ENCODE results near the gene CDC42EP2.

CDC42EP2 gene

GRCh38 chr11:65353376-65353775 is 38.7 kb downstream of the CDC42EP2 start:
- H3K4me2 ChIP-seq (ENCODE audit: low read depth, low read length, poor library complexity, severe bottlenecking) = no peak overlapping the region
- H3K9me2 ChIP-seq (replicated peaks; ENCODE audit: insufficient read depth, low read length) = no peaks in the 10 kb centered on the region
- no peaks in the 10 kb centered on the region for H3K9me3 ChIP-seq (ENCODE audit: insufficient read depth, low read length)
- no peak overlapping the region for H3K4me3 ChIP-seq (ENCODE audit: insufficient read depth, low read length, poor library complexity, severe bottlenecking)
- H3F3A ChIP-seq (ENCODE audit: insufficient read depth) = peaks cover 20% of the 10 kb centered on the region
- H3K27me3 ChIP-seq (ENCODE audit: low read length) = no peaks in the 10 kb centered on the region
- no peak overlapping the region for H2AFZ ChIP-seq (ENCODE audit: low read depth, low read length, severe bottlenecking)
- H4K20me1 ChIP-seq (ENCODE audit: low read depth, low read length) = no peaks in the 10 kb centered on the region
- no peak overlapping the region for H3K9ac ChIP-seq (ENCODE audit: low read length)
- H3K36me3 ChIP-seq (ENCODE audit: low read length) = peaks cover 11% of the 10 kb centered on the region; the same call in 1 of the 2 replicates
- no peaks in the 10 kb centered on the region for H3K79me2 ChIP-seq (ENCODE audit: insufficient read depth, low read length)
- TF ChIP-seq EZH2phosphoT487 (conservative IDR thresholded peaks at IDR 0.05; ENCODE audit: low read length) = no peak
- no peak for TF ChIP-seq CTCF (IDR thresholded peaks at IDR 0.05; ENCODE audit: insufficient read depth, low read length, poor library complexity, severe bottlenecking)
- H3K27ac ChIP-seq (ENCODE audit: low read depth, low read length) = no peak overlapping the region

GRCh38 chr11:65353900-65354264 is 39.2 kb downstream of the CDC42EP2 start:
- Histone ChIP-seq H3K79me2 (ENCODE audit: insufficient read depth, low read length) (no peaks in the 10 kb centered on the region), H3K9me3 (ENCODE audit: insufficient read depth, low read length) (no peaks in the 10 kb centered on the region), H3K4me3 (ENCODE audit: insufficient read depth, low read length, poor library complexity, severe bottlenecking) (peak overlapping the region; percentile 19), H4K20me1 (ENCODE audit: low read depth, low read length) (no peaks in the 10 kb centered on the region), H3K9ac (ENCODE audit: low read length) (peak overlapping the region; percentile 23; the same call in 1 of the 2 replicates), H3K4me2 (ENCODE audit: low read depth, low read length, poor library complexity, severe bottlenecking) (peak overlapping the region; percentile 58), H2AFZ (ENCODE audit: low read depth, low read length, severe bottlenecking) (no peak overlapping the region), H3K27me3 (ENCODE audit: low read length) (no peaks in the 10 kb centered on the region), H3K27ac (ENCODE audit: low read depth, low read length) (no peak overlapping the region), H3F3A (ENCODE audit: insufficient read depth) (peaks cover 20% of the 10 kb centered on the region), H3K9me2 (replicated peaks; ENCODE audit: insufficient read depth, low read length) (no peaks in the 10 kb centered on the region), H3K36me3 (ENCODE audit: low read length) (peaks cover 7% of the 10 kb centered on the region; the same call in 1 of the 2 replicates)
- TF ChIP-seq EZH2phosphoT487 (conservative IDR thresholded peaks at IDR 0.05; ENCODE audit: low read length) (no peak), CTCF (IDR thresholded peaks at IDR 0.05; ENCODE audit: insufficient read depth, low read length, poor library complexity, severe bottlenecking) (no peak)

- Histone ChIP-seq H3K27me3 (ENCODE audit: low read length) (no peaks in the 10 kb centered on the region), H3F3A (ENCODE audit: insufficient read depth) (peaks cover 20% of the 10 kb centered on the region), H3K27ac (ENCODE audit: low read depth, low read length) (no peak within 1 kb of the TSS), H3K9me2 (replicated peaks; ENCODE audit: insufficient read depth, low read length) (no peaks in the 10 kb centered on the region), H3K79me2 (ENCODE audit: insufficient read depth, low read length) (no peaks in the 10 kb centered on the region), H3K4me3 (ENCODE audit: insufficient read depth, low read length, poor library complexity, severe bottlenecking) (peak within 1 kb of the TSS; percentile 69), H4K20me1 (ENCODE audit: low read depth, low read length) (no peaks in the 10 kb centered on the region), H3K9me3 (ENCODE audit: insufficient read depth, low read length) (no peaks in the 10 kb centered on the region), H3K36me3 (ENCODE audit: low read length) (0 out of 2 replicates have a peak, but pooled peaks cover 3% of the 10 kb centered on the region), H3K9ac (ENCODE audit: low read length) (peak within 1 kb of the TSS; percentile 70), H2AFZ (ENCODE audit: low read depth, low read length, severe bottlenecking) (no peak within 1 kb of the TSS), H3K4me2 (ENCODE audit: low read depth, low read length, poor library complexity, severe bottlenecking) (peak within 1 kb of the TSS; percentile 78)
- TF ChIP-seq EZH2phosphoT487 (conservative IDR thresholded peaks at IDR 0.05; ENCODE audit: low read length) (no peak), CTCF (IDR thresholded peaks at IDR 0.05; ENCODE audit: insufficient read depth, low read length, poor library complexity, severe bottlenecking) (no peak)
Observed at GRCh38 chr11:65354265-65355012, 39.8 kb downstream of the CDC42EP2 start, which contains the start of gene TIGD3. Gene TIGD3, plus strand, starts transcription at chr11:65354751. Its CDS starts 1,058 bp downstream, at chr11:65355809.
